H9 (cell line): Measurements from ENCODE around the gene RNF17. TPM values are rescaled to one million over a fixed set of nuclear protein-coding genes. Genes with fewer than 3 reads are reported as not detected.

Source experiments
- DNase-seq: peaks from one replicate; pipeline ENCODE4 v3.0.0-alpha.2; 2017
- H2AFZ ChIP-seq: one replicate; pipeline ENCODE4 v1.6.1; 2013; ENCODE audit warnings: mild to moderate bottlenecking, low read length, control low read depth, moderate library complexity
- H2AK5ac ChIP-seq: 2 replicates; pipeline ENCODE4 v1.6.1; 2013; ENCODE audit warnings: low read length, control low read depth, mixed read lengths; ENCODE audit not compliant: insufficient read length
- H2BK120ac ChIP-seq: one replicate; pipeline ENCODE4 v1.6.1; 2013; ENCODE audit warnings: low read depth, mild to moderate bottlenecking, low read length, control low read depth, inconsistent platforms; ENCODE audit not compliant: poor library complexity, severe bottlenecking
- H2BK12ac ChIP-seq: 2 replicates; pipeline ENCODE4 v1.6.1; 2013; ENCODE audit warnings: low read length, control low read depth, mixed read lengths, low read depth; ENCODE audit not compliant: insufficient read length
- H2BK15ac ChIP-seq: 2 replicates; pipeline ENCODE4 v1.6.1; 2013; ENCODE audit warnings: low read depth, low read length, control low read depth
- H2BK20ac ChIP-seq: one replicate; pipeline ENCODE4 v1.6.1; 2013; ENCODE audit warnings: low read depth, mild to moderate bottlenecking, low read length, control low read depth, inconsistent platforms; ENCODE audit not compliant: poor library complexity, severe bottlenecking
- H2BK5ac ChIP-seq: 2 replicates; pipeline ENCODE4 v1.6.1; 2013; ENCODE audit warnings: low read length, control low read depth, mixed read lengths; ENCODE audit not compliant: insufficient read length
- H3K14ac ChIP-seq: 2 replicates; pipeline ENCODE4 v1.6.1; 2013; ENCODE audit warnings: low read length, control low read depth; ENCODE audit not compliant: insufficient read depth
- H3K18ac ChIP-seq: 2 replicates; pipeline ENCODE4 v1.6.1; 2013; ENCODE audit warnings: low read depth, mild to moderate bottlenecking, mixed read lengths, low read length, control low read depth; ENCODE audit not compliant: insufficient read length
- H3K23ac ChIP-seq: 2 replicates; pipeline ENCODE4 v1.6.1; 2013; ENCODE audit warnings: low read length, control low read depth, mixed read lengths, low read depth; ENCODE audit not compliant: insufficient read length
- H3K23me2 ChIP-seq: 2 replicates; pipeline ENCODE4 v1.6.1; 2013; ENCODE audit warnings: low read depth, mild to moderate bottlenecking, mixed read lengths, low read length, control low read depth; ENCODE audit not compliant: insufficient read length, poor library complexity, severe bottlenecking
- H3K27ac ChIP-seq: 2 replicates; pipeline ENCODE4 v1.5.1; 2013; ENCODE audit warnings: low read length, control low read depth, mixed read lengths, low read depth; ENCODE audit not compliant: insufficient read length
- H3K27me3 ChIP-seq: 2 replicates; pipeline ENCODE4 v1.6.1; 2013; ENCODE audit warnings: low read length, control low read depth, inconsistent platforms; ENCODE audit not compliant: insufficient read depth
- H3K4ac ChIP-seq: 2 replicates; pipeline ENCODE4 v1.6.1; 2013; ENCODE audit warnings: low read depth, mild to moderate bottlenecking, control low read depth, inconsistent platforms, low read length, moderate library complexity
- H3K4me1 ChIP-seq: 2 replicates; pipeline ENCODE4 v1.6.1; 2013; ENCODE audit warnings: low read length, control low read depth, inconsistent platforms; ENCODE audit not compliant: insufficient read depth
- H3K4me2 ChIP-seq: 2 replicates; pipeline ENCODE4 v1.6.1; 2013; ENCODE audit warnings: low read length, control low read depth, mixed read lengths; ENCODE audit not compliant: insufficient read length, insufficient read depth
- H3K56ac ChIP-seq: 2 replicates; pipeline ENCODE4 v1.6.1; 2013; ENCODE audit warnings: low read depth, mild to moderate bottlenecking, mixed read lengths, low read length, control low read depth; ENCODE audit not compliant: insufficient read length
- H3K79me1 ChIP-seq: 2 replicates; pipeline ENCODE4 v1.6.1; 2013; ENCODE audit warnings: low read depth, mild to moderate bottlenecking, moderate library complexity, low read length, control low read depth, inconsistent platforms; ENCODE audit not compliant: insufficient read depth, poor library complexity, severe bottlenecking
- H3K79me2 ChIP-seq: 2 replicates; pipeline ENCODE4 v1.6.1; 2013; ENCODE audit warnings: low read length, control low read depth, inconsistent platforms; ENCODE audit not compliant: insufficient read depth
- H3K9ac ChIP-seq: 2 replicates; pipeline ENCODE4 v1.6.1; 2013; ENCODE audit warnings: low read length, control low read depth, mixed read lengths; ENCODE audit not compliant: insufficient read length; ENCODE audit errors: extremely low read depth
- H3K9me3 ChIP-seq: one replicate; pipeline ENCODE4 v1.6.1; 2013; ENCODE audit warnings: low read depth, low read length, inconsistent platforms; ENCODE audit not compliant: control insufficient read depth
- H3T11ph ChIP-seq: one replicate; pipeline ENCODE4 v1.6.1; 2013; ENCODE audit warnings: mild to moderate bottlenecking, low read length, control low read depth, inconsistent platforms
- H4K20me1 ChIP-seq: one replicate; pipeline ENCODE4 v1.6.1; 2013; ENCODE audit not compliant: control insufficient read depth, insufficient read length, insufficient read depth
- H4K5ac ChIP-seq: 2 replicates; pipeline ENCODE4 v1.6.1; 2013; ENCODE audit warnings: low read depth, mild to moderate bottlenecking, mixed read lengths, low read length, control low read depth; ENCODE audit not compliant: insufficient read length
- H4K8ac ChIP-seq: replicated peaks from 2 replicates; pipeline ENCODE4 v1.6.1; 2013; ENCODE audit warnings: low read length, control low read depth, mixed read lengths, low read depth; ENCODE audit not compliant: insufficient read length
- H4K91ac ChIP-seq: 2 replicates; pipeline ENCODE4 v1.6.1; 2013; ENCODE audit warnings: low read depth, mild to moderate bottlenecking, moderate library complexity, mixed read lengths, low read length, control low read depth; ENCODE audit not compliant: insufficient read length
- H3K27ac Mint-ChIP-seq, 3 experiments: 2 replicates in 2 of 3; 3 replicates in 1 of 3; pipeline ENCODE4 v1.8.0; 2020 to 2021; ENCODE audit warnings: mixed read lengths in 3 of 3, mild to moderate bottlenecking in 1 of 3, moderate library complexity in 1 of 3
- H3K27me3 Mint-ChIP-seq: 2 replicates; pipeline ENCODE4 v1.8.0; 2021; ENCODE audit warnings: low read depth, mild to moderate bottlenecking, moderate library complexity, mixed read lengths
- H3K36me3 Mint-ChIP-seq, 3 experiments: 2 replicates in 2 of 3; 3 replicates in 1 of 3; pipeline ENCODE4 v1.8.0; 2020 to 2021; ENCODE audit warnings: low read depth in 3 of 3, mixed read lengths in 3 of 3; ENCODE audit not compliant: insufficient read depth in 1 of 3
- H3K4me1 Mint-ChIP-seq, 2 experiments: 2 replicates each; pipeline ENCODE4 v1.8.0; 2020; ENCODE audit warnings: mixed read lengths in 2 of 2
- H3K4me3 Mint-ChIP-seq, 2 experiments: 2 replicates in 1 of 2; 3 replicates in 1 of 2; pipeline ENCODE4 v1.8.0; 2020 to 2021; ENCODE audit warnings: mild to moderate bottlenecking in 2 of 2, mixed read lengths in 2 of 2, moderate library complexity in 1 of 2
- H3K9me3 Mint-ChIP-seq, 2 experiments: 2 replicates in 1 of 2; 3 replicates in 1 of 2; pipeline ENCODE4 v1.8.0; 2020; ENCODE audit warnings: mild to moderate bottlenecking in 2 of 2, mixed read lengths in 2 of 2, moderate library complexity in 1 of 2
- WGBS: extraction: QIAGEN DNeasy Blood & Tissue Kit; methylation state at CpG from one replicate; pipeline ENCODE4 v1.1.7; 2013; ENCODE audit warnings: missing lambda C conversion rate, low lambda C conversion rate, mixed read lengths; ENCODE audit not compliant: insufficient read length; ENCODE audit errors: extremely low coverage; 5-methylcytosine and 5-hydroxymethylcytosine counted together
- total RNA-seq: library from RNA; stranded (reverse); gene quantifications from 2 replicates; pipeline ENCODE4 v1.2.1, GENCODE V29; 2021
- TF ChIP-seq, protein P1 (sequence below): fragments of 200-600 bp; sonication (generic); conservative IDR thresholded peaks from 3 replicates; pipeline ENCODE4 v1.8.0; 2021; ENCODE audit warnings: antibody characterized with exemption, mild to moderate bottlenecking

Gene RNF17
- total RNA-seq, 1 experiment from 2014 or later, result not detected

DNA sequence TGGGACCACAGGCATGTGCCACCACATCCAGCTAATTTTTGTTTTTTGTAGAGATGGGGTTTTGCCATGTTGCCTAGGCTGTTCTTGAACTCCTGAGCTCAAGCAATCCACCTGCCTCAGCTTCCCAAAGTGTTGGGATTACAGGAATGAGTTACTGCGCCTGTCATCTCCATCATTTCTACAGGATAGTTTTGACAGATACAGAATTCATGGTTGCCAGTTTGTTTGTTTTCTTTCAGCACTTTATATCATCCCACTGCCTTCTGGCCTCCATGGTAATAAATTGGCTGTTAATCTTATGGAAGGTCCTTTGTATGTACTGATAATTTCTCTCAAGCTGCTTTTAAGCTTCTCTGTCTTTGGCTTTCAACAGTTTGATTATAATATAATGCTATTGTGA, 165.2 kb downstream of the RNF17 start:
- Histone ChIP-seq H3K18ac (no peak overlapping the region), H3K14ac (no peak overlapping the region), H3T11ph (no peak overlapping the region), H2BK120ac (no peak overlapping the region), H3K4ac (no peak overlapping the region), H3K56ac (no peak overlapping the region), H3K27ac (no peak overlapping the region), H3K79me2 (no peaks in the 10 kb centered on the region), H2BK15ac (no peak overlapping the region), H3K23ac (no peak overlapping the region), H3K79me1 (no peaks in the 10 kb centered on the region), H2BK20ac (no peak overlapping the region), H4K20me1 (no peaks in the 10 kb centered on the region), H2AFZ (no peak overlapping the region), H3K9ac (no peak overlapping the region), H2AK5ac (no peak overlapping the region), H2BK5ac (no peak overlapping the region), H3K9me3 (no peaks in the 10 kb centered on the region), H3K23me2 (peaks cover 3% of the 10 kb centered on the region), H4K5ac (no peak overlapping the region), H3K27me3 (no peaks in the 10 kb centered on the region), H4K8ac (no peak overlapping the region), H2BK12ac (no peak overlapping the region), H3K4me2 (no peak overlapping the region), H4K91ac (no peak overlapping the region), H3K4me1 (no peaks in the 10 kb centered on the region)
- WGBS, result no CpG with 5 or more reads among the region's 1 CpG
- Mint-ChIP-seq H3K4me1 (peaks cover 22 to 25% of the 10 kb centered on the region in 2 experiments), H3K36me3 (no peaks in the 10 kb centered on the region; a peak in 1 of 7 replicates), H3K9me3 (peaks cover 2 to 4% of the 10 kb centered on the region in 2 experiments; a peak in 2 of 5 replicates), H3K27me3 (peaks cover 22% of the 10 kb centered on the region), H3K4me3 (no peak overlapping the region), H3K27ac (no peak overlapping the region)
- DNase-seq, result no peak
- TF ChIP-seq, protein P1, sequence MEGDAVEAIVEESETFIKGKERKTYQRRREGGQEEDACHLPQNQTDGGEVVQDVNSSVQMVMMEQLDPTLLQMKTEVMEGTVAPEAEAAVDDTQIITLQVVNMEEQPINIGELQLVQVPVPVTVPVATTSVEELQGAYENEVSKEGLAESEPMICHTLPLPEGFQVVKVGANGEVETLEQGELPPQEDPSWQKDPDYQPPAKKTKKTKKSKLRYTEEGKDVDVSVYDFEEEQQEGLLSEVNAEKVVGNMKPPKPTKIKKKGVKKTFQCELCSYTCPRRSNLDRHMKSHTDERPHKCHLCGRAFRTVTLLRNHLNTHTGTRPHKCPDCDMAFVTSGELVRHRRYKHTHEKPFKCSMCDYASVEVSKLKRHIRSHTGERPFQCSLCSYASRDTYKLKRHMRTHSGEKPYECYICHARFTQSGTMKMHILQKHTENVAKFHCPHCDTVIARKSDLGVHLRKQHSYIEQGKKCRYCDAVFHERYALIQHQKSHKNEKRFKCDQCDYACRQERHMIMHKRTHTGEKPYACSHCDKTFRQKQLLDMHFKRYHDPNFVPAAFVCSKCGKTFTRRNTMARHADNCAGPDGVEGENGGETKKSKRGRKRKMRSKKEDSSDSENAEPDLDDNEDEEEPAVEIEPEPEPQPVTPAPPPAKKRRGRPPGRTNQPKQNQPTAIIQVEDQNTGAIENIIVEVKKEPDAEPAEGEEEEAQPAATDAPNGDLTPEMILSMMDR, result no peak

Other genes with a start within 250 kb of the RNF17 start
- 0.79 and 0.94 TPM in 2 replicates for gene ATP12A, start 83.8 kb upstream of the RNF17 start, total RNA-seq